Ovary (tissue), 9 donors: ENCODE data around the gene TENM4. TPM values are rescaled to one million over a fixed set of nuclear protein-coding genes. Genes with fewer than 3 reads are reported as not detected.

ENCODE experiments used
- DNase-seq, 5 donors: peaks; one replicate each; pipeline ENCODE4 v3.0.0-alpha.2; 2019 to 2020
- H3K27ac ChIP-seq, 2 donors: fragments of 200-600 bp; one replicate each; pipeline versions ENCODE4 v1.5.1 to v1.8.0; 2019 to 2022
- H3K27me3 ChIP-seq: fragments of 200-600 bp; one replicate; pipeline ENCODE4 v1.8.0; 2022
- H3K36me3 ChIP-seq: fragments of 200-600 bp; sonication (generic); one replicate; pipeline ENCODE4 v1.5.1; 2019
- H3K4me1 ChIP-seq: one replicate; pipeline ENCODE4 v1.8.1; 2013; ENCODE audit warnings: mild to moderate bottlenecking, moderate library complexity; ENCODE audit not compliant: insufficient read depth
- H3K4me3 ChIP-seq: fragments of 200-600 bp; sonication (generic); one replicate; pipeline ENCODE4 v1.5.1; 2017
- H3K9me3 ChIP-seq, 2 donors: fragments of 200-600 bp in 1 of 2; sonication (generic) in 1 of 2; one replicate each; pipeline versions ENCODE4 v1.5.1 to v1.8.1; 2013 to 2019; ENCODE audit warnings: mild to moderate bottlenecking in 1 of 2, moderate library complexity in 1 of 2
- CTCF ChIP-seq, 3 donors: fragments of 450-650 bp in 2 of 3; fragments of 200-600 bp in 1 of 3; IDR thresholded peaks; one replicate each; pipeline versions ENCODE4 v1.5.1 to v1.8.0; 2016 to 2022; ENCODE audit warnings: antibody characterized with exemption in 3 of 3, mild to moderate bottlenecking in 1 of 3
- EP300 ChIP-seq: sonication (generic); formaldehyde crosslinking; IDR thresholded peaks from one replicate; pipeline ENCODE4 v1.6.1; 2017; ENCODE audit warnings: antibody characterized with exemption
- POLR2A ChIP-seq: fragments of 450-650 bp; IDR thresholded peaks from one replicate; pipeline ENCODE4 v1.6.1; 2017; ENCODE audit warnings: antibody characterized with exemption, mild to moderate bottlenecking, moderate library complexity
- WGBS, 3 donors: extraction: QIAGEN DNeasy Blood & Tissue Kit in 1 of 3; methylation state at CpG; one replicate each; pipeline versions ENCODE4 v1.1.5 to v1.1.7; 2013 to 2017; 5-methylcytosine and 5-hydroxymethylcytosine counted together
- intact Hi-C, 4 donors: fragments of 100-400 bp; cut with DNase I; formaldehyde crosslinking; loops; one replicate each; pipeline versions ENCODE4 v1.11.0 to v1.15.1; 2022 to 2023
- polyA plus RNA-seq, 2 donors: library from polyadenylated mRNA; stranded (reverse); fragments of 200-250 nt in 1 of 2; fragments of 350-450 nt in 1 of 2; fragmentation: Illumina TruSeq in 1 of 2; extraction: RNeasy Lipid Tissue Mini Kit (QIAGEN cat#74804) in 1 of 2; gene quantifications; one replicate each; pipeline ENCODE4 v1.2.3, GENCODE V29; 2013 to 2014
- total RNA-seq, 7 donors: library from RNA; depleted of rRNA in 2 of 7; stranded (reverse); fragments of >200 nt in 2 of 7; fragmentation: NEBNext Ultra II Directional in 3 of 7; extraction: Animal tissue kit (Norgen Biotek cat#: 25700) in 3 of 7; gene quantifications; one replicate each; pipeline versions ENCODE4 v1.1.0 to v1.2.4, GENCODE V29; 2016 to 2023
- donor health status: DM: no; HTN: no; CAD: no; lungs with moderate emphysema.
- donor health status: DM: no; HTN: no; CAD: no.
- donor health status: Bipolar disorder and iron deficiency.
- donor health status: DM: yes; HTN: yes; CAD: no.
- donor health status: DM: no; HTN: no; CAD: no.
- donor health status: DM: yes; HTN: yes; CAD: no.

The TENM4 gene
- total and polyA plus RNA-seq, 9 donors = 11.0 to 206 (median 107) TPM

- TF ChIP-seq EP300 (no peak), POLR2A (no peak), CTCF (IDR thresholded peaks at IDR 0.05) (no peak)
- WGBS, 3 donors = 94 to 99% (median 98%) methylated on average over 5 of the region's 5 CpGs
- Histone ChIP-seq H3K27me3 (no peaks in the 10 kb centered on the region), H3K27ac (no peak overlapping the region), H3K4me3 (no peak overlapping the region), H3K36me3 (no peaks in the 10 kb centered on the region), H3K4me1 (no peaks in the 10 kb centered on the region), H3K9me3 (no peaks in the 10 kb centered on the region)
- intact Hi-C loops = no loop called here
- DNase-seq = no peak
These were observed 695.9 kb downstream of the TENM4 start for GRCh38 chr11:78744949-78745348.

- WGBS, 3 donors = 94 to 97% (median 95%) methylated on average over 6 of the region's 6 CpGs
- no peak for TF ChIP-seq POLR2A
- TF ChIP-seq CTCF (IDR thresholded peaks at IDR 0.05) = no peak
- H3K4me3 ChIP-seq = no peak overlapping the region
- H3K27me3 ChIP-seq = no peaks in the 10 kb centered on the region
- no peak overlapping the region for H3K27ac ChIP-seq
- no peaks in the 10 kb centered on the region for H3K36me3 ChIP-seq
- no peaks in the 10 kb centered on the region for H3K4me1 ChIP-seq
- DNase-seq = no peak
- no peaks in the 10 kb centered on the region for H3K9me3 ChIP-seq
- intact Hi-C loops = no loop called here
These were observed 696.6 kb downstream of the TENM4 start for GRCh38 chr11:78744202-78744601.

GRCh38 chr11:78742430-78742829 is 698.4 kb downstream of the TENM4 start:
- Histone ChIP-seq H3K9me3 (no peaks in the 10 kb centered on the region), H3K27me3 (no peaks in the 10 kb centered on the region), H3K4me1 (no peaks in the 10 kb centered on the region), H3K27ac (no peak overlapping the region), H3K4me3 (no peak overlapping the region), H3K36me3 (no peaks in the 10 kb centered on the region)
- DNase-seq = no peak
- no peak for TF ChIP-seq CTCF (IDR thresholded peaks at IDR 0.05)
- TF ChIP-seq POLR2A = no peak
- no peak for TF ChIP-seq EP300
- intact Hi-C loops = no loop called here
- 79 to 87% (median 83%) methylated on average over 6 of the region's 6 CpGs for WGBS, 3 donors

GRCh38 chr11:78741741-78742140 is 699.1 kb downstream of the TENM4 start:
- WGBS, 3 donors = 92 to 95% (median 95%) methylated on average over 7 of the region's 7 CpGs
- no peak for DNase-seq
- Histone ChIP-seq H3K36me3 (no peaks in the 10 kb centered on the region), H3K27ac (no peak overlapping the region), H3K4me3 (no peak overlapping the region), H3K9me3 (no peaks in the 10 kb centered on the region), H3K27me3 (no peaks in the 10 kb centered on the region), H3K4me1 (no peaks in the 10 kb centered on the region)
- intact Hi-C loops = no loop called here
- TF ChIP-seq POLR2A = no peak
- TF ChIP-seq EP300 = no peak
- no peak for TF ChIP-seq CTCF (IDR thresholded peaks at IDR 0.05)
